Measurements from ENCODE around the gene CAPN5. TPM values are rescaled to one million over a fixed set of nuclear protein-coding genes. Genes with fewer than 3 reads are reported as not detected.
"Not testable (repeated sequence)": the region's sequence is repeated elsewhere in the genome, so short reads cannot be mapped to it uniquely, and the experiment has no call there.

Gene CAPN5
- total RNA-seq, 4 donors from 2014 or later = 1.8 to 16.6 (median 8.0) TPM

DNA sequence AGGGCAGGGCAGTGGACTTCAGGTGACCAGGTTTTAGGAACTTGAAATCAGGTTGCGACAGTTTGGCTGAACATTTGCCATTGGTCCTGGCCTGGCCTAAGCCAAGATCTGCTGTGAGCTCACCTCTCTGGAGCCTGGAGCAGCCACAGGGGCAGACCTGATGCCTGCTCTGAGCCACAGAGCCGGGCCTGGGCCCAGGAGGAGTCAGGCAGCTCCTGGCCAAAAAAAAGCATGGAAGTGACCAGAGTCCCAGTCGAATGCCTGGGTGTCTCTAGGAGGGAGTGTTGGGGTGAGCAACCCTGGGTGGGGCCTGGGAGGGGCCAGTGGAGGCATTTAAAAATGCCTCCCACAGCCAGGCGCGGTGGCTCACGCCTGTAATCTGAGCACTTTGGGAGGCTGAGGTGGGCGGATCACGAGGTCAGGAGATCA lies 29.8 kb downstream of the CAPN5 start:
- no peaks in the 10 kb centered on the region for H3K4me1 ChIP-seq
- DNase-seq = no peak
- TF ChIP-seq, protein P1, sequence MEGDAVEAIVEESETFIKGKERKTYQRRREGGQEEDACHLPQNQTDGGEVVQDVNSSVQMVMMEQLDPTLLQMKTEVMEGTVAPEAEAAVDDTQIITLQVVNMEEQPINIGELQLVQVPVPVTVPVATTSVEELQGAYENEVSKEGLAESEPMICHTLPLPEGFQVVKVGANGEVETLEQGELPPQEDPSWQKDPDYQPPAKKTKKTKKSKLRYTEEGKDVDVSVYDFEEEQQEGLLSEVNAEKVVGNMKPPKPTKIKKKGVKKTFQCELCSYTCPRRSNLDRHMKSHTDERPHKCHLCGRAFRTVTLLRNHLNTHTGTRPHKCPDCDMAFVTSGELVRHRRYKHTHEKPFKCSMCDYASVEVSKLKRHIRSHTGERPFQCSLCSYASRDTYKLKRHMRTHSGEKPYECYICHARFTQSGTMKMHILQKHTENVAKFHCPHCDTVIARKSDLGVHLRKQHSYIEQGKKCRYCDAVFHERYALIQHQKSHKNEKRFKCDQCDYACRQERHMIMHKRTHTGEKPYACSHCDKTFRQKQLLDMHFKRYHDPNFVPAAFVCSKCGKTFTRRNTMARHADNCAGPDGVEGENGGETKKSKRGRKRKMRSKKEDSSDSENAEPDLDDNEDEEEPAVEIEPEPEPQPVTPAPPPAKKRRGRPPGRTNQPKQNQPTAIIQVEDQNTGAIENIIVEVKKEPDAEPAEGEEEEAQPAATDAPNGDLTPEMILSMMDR (IDR thresholded peaks at IDR 0.05) = no peak
- no peak for TF ChIP-seq POLR2A (IDR thresholded peaks at IDR 0.05)
- H3K4me3 ChIP-seq = no peak overlapping the region
- intact Hi-C loops (cut with DNase I; ENCODE audit: low total_unique reads) = no loop called here
- no peak overlapping the region for H3K27ac ChIP-seq
- no peaks in the 10 kb centered on the region for H3K36me3 ChIP-seq
- H3K27me3 ChIP-seq = no peaks in the 10 kb centered on the region
- no peaks in the 10 kb centered on the region for H3K9me3 ChIP-seq

DNA sequence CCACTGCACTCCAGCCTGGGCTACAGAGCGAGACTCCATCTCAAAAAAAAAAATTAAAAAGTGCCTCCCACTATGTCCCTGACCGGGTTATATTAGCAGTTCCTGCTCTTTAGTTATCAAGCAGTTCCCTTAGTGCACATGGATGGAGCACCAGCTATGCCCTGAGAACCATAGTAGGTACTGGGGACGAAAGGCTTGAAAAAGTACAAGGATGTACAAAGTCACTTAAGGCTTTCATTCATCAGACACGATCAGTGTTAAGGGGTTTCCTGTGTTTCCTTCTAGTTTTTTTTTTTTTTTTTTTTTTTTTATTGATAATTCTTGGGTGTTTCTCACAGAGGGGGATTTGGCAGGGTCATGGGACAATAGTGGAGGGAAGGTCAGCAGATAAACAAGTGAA lies 30.4 kb downstream of the CAPN5 start:
- H3K4me3 ChIP-seq; intact Hi-C loops (cut with DNase I; ENCODE audit: low total_unique reads); H3K36me3 ChIP-seq; H3K27me3 ChIP-seq; H3K9me3 ChIP-seq; DNase-seq; H3K4me1 ChIP-seq; H3K27ac ChIP-seq: not testable (repeated sequence)

DNA sequence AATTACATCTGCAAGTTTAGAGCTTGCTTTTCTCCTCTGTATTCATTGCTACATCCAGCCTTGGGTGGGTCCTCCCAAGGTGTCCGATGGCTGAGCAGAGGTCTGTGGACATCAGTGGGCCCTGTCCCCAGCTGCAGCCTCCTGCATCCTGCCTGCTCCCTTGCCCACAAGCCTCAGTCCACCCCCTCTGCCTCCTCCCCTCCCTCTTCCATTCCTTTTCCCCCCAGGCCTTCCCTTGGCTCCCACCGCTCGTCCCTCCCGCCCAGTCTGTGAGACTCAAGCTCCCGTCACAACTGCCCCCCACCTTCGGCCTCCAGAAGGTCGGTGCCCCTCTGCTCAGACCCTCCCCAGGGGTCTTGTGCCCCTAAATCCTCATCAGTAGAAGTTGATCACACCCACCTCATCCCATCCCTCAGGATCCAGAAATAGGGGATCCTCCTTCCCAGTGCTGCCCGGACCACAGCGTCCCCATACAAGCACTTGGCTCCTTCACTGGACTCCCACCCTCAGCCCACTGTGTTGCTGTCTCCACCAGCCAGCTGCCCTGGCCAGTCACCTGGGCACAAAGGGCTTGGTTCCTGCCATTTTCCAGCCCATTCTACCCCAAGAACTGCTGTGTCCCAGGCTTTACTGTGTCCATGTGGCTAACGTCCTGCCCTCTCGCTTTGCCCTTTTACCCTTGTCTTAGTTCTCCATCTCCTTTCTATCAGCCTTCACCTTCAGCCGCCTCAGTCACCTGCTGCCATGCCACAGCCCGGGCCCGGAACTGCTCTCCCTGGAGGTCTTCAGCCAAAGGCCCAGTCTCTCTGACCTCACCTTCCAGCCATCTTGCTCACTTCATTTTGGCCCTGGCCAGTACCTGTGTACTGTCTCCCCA lies 33.6 kb downstream of the CAPN5 start:
- intact Hi-C loops (cut with DNase I; ENCODE audit: low total_unique reads) = no loop called here
- no peaks in the 10 kb centered on the region for H3K36me3 ChIP-seq
- DNase-seq = no peak
- TF ChIP-seq, protein P1 (IDR thresholded peaks at IDR 0.05) = no peak
- TF ChIP-seq POLR2A (IDR thresholded peaks at IDR 0.05) = no peak
- no peak overlapping the region for H3K4me3 ChIP-seq
- no peaks in the 10 kb centered on the region for H3K4me1 ChIP-seq
- H3K9me3 ChIP-seq = no peaks in the 10 kb centered on the region
- no peak overlapping the region for H3K27ac ChIP-seq
- H3K27me3 ChIP-seq = no peaks in the 10 kb centered on the region

DNA sequence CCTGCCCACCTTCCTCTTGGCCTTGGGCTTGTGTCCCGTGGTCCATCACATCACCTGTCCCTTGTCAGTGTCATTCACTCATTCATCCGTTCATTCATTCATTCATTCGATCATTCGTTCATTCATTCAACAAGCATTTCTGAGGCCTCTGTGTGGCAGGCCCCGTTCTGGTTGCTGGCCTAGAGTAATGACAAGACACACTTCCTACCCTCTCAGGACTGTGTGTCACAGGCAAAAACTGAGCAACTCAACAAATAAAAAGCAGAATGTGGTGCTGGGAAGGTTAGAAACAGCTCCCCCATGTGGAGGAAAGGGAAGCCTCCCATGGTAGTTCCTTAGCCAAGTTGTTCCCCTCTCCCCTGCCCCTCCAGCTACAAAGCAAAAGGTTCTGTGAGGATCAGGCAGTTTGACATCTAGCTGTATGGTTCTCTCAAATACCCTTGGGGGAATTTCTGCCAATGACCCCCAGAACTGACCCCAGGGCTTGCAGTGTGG lies 34.3 kb downstream of the CAPN5 start:
- no peak for DNase-seq
- Histone ChIP-seq H3K4me1 (no peaks in the 10 kb centered on the region), H3K9me3 (no peaks in the 10 kb centered on the region), H3K4me3 (no peak overlapping the region), H3K27ac (no peak overlapping the region), H3K27me3 (no peaks in the 10 kb centered on the region), H3K36me3 (no peaks in the 10 kb centered on the region)
- TF ChIP-seq, protein P1 (IDR thresholded peaks at IDR 0.05) = no peak
- TF ChIP-seq POLR2A (IDR thresholded peaks at IDR 0.05) = no peak
- intact Hi-C loops (cut with DNase I; ENCODE audit: low total_unique reads) = no loop called here

DNA sequence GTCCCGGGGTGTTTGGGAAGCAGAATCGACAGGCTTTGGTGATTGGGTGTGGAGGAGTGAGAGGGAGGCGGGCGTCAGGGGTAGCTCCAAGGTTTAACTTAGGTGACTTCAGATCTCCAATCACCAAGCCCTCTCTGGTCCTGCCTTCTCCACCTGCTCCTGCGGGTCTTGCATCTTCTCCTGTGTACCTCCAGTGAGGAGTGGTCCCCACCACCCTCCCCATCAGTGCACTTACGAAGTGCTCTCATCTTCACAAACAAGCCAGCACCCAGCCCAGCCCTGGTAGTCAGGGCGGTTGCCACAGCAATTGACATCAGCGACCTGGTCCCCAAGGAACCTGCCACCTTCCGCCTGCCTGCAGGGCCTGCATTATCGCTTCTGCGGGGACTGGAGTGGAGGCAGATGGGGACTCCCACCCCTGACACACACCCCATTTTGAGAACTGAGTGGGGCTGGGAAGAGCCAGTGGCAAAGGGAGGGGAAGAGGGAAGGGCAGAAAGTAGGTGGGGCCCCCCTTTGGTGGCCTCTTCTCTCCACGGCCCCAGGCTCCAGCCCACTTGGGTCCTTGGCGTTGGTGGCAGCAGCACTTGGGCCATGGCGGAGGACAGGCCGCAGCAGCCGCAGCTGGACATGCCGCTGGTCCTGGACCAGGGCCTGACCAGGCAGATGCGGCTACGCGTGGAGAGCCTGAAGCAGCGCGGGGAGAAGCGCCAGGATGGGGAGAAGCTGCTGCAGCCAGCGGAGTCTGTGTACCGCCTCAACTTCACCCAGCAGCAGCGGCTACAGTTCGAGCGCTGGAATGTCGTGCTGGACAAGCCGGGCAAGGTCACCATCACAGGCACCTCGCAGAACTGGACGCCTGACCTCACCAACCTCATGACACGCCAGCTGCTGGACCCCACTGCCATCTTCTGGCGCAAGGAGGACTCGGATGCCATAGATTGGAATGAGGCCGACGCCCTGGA lies 35.8 kb downstream of the CAPN5 start, which contains the start of gene OMP:
Gene OMP, plus strand, starts transcription at position 595 of the 965 bp plus-strand sequence. Its CDS starts 0 bp downstream, at position 595.
- no peak for DNase-seq
- H3K4me1 ChIP-seq = no peaks in the 10 kb centered on the region
- H3K9me3 ChIP-seq = no peaks in the 10 kb centered on the region
- H3K27ac ChIP-seq = no peak within 1 kb of the TSS
- no peaks in the 10 kb centered on the region for H3K36me3 ChIP-seq
- H3K27me3 ChIP-seq = no peaks in the 10 kb centered on the region
- intact Hi-C loops (cut with DNase I; ENCODE audit: low total_unique reads) = no loop called here
- no peak within 1 kb of the TSS for H3K4me3 ChIP-seq
- TF ChIP-seq, protein P1 (IDR thresholded peaks at IDR 0.05) = no peak
- no peak for TF ChIP-seq POLR2A (IDR thresholded peaks at IDR 0.05)
